Activated CD4-positive, CD25-positive, alpha-beta regulatory T cell treated with anti-CD3 and anti-CD28 coated beads, Interleukin-2, amount 50 U/mL, for 24 hours (primary cell): ENCODE measurements around the gene ARID3A.

Experiments used
- ATAC-seq, 2 donors: fragments of 150-1000 bp; cut with Tn5 transposase; one replicate each; pipeline ENCODE4 v1.10.0; 2021; ENCODE audit warnings: mild to moderate bottlenecking in 1 of 2, moderate library complexity in 1 of 2

Gene ARID3A

DNA sequence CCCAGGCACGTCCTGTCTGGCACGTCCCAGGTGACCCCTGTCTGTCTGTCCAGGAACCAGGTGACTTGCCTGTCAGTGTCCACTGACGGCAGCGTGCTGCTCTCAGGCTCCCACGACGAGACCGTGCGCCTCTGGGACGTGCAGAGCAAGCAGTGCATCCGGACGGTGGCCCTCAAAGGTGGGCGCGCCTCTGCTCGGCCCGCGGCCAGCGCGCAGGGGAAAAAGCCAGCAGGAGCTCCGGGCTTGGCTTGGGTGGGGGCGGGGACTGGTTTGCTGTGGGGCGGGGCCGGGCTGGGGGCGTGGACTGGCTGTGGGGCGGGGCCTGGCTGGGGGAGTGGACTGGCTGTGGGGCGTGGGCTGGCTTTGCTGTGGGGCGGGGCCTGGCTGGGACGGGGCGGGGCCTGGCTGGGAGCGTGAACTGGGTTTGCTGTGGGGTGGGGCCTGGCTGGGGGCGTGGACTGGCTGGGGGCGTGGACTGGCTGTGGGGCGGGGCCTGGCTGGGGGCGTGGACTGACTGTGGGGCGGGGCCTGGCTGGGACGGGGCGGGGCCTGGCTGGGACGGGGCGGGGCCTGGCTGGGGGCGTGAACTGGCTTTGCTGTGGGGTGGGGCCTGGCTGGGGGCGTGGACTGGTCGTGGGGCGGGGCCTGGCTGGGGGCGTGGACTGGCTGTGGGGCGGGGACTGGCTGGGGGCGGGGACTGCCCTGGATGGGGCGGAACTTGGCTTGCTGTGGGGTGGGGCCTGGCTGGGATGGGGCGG is 65.5 kb downstream of the ARID3A start:
- peak; percentile 47 to 52 for ATAC-seq

DNA sequence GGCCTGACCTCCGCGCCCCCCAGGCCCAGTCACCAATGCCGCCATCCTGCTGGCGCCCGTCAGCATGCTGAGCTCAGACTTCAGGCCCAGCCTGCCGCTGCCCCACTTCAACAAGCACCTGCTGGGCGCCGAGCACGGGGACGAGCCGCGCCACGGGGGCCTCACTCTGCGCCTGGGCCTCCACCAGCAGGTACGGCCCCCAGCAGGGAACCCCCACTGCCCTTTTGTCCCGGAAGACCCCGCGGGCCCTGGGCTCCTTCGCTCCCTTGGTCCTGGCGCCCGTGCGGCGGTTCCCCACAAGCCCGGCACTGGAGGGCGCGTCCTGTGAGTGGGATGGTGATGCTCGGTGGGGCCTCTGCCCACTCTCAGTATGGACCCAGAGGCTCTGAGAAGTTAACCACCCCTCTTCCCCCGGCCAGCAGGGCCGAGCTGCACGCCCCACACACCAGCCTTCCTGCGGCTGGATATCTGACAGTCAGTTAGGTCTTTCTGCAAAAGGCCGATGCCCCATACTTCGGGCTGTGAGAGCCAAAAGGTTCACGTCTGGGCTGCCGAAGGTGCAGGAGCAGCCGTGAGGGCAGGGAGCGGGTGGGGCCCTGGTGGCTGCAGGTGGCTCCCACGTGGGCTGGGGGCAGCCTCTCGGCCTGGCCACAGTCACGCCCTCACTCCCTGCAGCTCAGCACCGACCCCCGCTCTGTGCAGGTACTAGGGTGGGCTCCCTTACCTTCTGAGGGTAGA is 66.3 kb downstream of the ARID3A start:
- no peak for ATAC-seq

DNA sequence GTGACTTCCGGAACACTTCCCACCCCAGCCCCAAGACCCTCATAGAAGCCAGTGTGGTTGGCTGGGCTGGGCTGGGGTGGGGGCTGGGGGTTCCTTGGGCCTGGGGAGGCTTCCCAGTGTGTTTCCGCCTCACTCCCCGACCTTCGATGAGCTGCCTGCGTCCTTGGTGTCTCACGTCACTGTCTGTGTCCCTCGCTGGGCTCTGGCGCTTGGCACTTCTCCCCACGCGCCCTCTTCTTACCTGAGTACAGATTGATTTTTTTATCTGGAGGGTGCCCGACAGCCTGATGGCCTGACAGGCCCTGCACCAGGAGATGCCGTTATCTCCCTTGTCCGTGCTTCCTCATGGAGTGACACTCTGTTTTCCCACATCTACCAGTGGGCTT is 66.8 kb downstream of the ARID3A start:
- no peak for ATAC-seq

DNA sequence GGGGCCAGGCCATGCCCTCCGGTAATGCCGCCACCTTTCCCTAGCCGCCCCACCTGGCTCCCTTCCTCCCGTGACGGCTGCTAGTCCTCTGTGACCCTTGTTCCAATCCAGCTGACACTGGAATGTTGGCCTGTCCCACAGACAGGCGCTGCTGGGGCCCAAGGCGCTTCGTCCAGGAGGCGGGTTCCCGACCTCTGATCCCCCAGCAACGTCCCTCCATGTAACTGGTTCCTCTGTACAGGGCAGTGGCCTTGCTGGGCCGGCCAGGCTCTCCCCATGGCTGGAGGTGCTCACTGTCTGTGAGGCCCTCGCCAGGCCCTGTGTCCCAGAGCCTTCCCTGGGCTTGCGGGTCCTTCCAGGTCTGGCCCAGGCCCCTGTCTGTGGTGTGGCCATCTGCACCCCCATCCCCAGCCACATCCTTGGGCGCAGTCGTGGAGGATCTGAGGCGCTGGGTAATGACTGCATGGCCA is 67.6 kb downstream of the ARID3A start:
- no peak for ATAC-seq

DNA sequence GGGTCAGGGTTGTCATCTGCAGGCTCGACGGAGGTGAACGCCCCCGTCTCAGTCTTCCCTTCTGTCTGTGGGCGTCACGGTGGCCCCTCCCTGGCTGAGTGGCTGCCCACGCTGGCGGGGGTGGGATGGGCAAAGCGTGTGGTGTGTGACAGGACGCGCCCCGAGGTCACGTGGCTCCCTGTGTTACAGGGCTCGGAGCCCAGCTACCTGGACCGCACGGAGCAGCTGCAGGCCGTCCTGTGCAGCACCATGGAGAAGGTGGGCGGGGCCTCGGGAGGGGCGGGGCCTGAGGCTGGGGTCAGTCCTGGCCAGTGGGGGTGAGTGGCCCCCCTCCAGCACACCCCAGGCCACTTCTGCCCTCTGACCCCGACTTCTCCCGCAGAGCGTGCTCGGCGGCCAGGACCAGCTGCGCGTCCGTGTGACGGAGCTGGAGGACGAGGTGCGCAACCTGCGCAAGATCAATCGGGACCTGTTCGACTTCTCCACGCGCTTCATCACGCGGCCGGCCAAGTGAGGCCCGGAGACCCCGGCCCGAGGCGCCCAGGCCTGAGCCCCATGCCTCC is 68.1 kb downstream of the ARID3A start:
- no peak for ATAC-seq

DNA sequence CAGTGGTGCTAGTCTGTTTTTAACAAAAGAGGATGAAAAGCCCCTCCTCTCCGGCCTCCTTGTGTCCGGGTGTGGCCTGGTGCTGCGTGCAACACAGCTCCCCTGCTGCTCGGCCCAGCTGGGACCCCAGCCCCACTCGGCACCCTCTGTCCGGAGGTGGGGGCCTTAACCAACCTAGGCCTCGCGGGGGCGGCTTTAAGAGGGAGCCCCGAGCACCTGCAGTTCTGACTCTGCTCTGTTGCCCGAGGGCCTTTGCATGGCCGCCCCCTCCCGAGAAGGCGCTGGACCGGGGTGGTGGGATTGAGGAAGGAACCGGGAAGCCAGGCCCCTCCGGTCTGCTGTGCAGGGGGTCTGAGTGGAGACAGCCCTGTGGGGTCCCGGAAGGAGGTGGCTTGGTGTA is 68.7 kb downstream of the ARID3A start:
- ATAC-seq: no peak

DNA sequence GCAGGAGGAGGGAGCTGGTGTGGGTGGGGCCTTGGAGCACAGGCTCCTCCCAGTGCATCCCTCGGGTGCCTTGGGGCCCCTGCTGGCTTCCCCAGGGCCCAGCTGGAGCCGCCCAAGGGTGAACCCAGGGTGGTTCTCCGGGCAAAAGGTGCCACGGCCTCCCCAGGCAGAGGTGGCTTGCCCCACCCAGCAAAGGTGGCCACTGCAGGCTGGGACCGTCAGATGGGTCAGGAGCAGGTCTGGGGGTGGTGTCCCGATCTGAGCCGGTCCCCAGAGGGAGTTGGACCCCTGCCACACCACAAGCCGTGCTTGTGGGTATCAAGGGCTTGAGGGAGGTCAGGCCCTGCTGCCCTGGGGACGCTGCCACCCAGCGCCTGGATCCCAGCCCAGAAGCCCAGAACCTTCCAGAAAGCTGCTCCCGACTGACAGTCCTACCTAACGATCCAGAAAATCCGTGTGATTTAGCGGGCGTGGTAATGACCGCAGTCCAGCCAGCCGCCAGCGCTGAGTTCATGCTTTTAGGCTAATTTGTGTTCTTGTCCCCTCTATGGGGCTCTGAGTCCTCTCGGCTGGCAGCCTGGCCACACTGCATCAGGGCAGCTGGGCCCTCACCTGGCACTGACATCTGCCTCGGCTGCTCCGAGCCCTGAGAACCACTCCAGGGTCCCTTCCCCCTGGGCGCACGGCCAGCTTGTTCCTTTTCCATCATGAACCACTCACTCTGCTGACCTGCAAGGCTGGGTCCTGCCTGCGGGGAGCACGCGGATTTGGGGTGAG is 69.4 kb downstream of the ARID3A start:
- no peak for ATAC-seq

DNA sequence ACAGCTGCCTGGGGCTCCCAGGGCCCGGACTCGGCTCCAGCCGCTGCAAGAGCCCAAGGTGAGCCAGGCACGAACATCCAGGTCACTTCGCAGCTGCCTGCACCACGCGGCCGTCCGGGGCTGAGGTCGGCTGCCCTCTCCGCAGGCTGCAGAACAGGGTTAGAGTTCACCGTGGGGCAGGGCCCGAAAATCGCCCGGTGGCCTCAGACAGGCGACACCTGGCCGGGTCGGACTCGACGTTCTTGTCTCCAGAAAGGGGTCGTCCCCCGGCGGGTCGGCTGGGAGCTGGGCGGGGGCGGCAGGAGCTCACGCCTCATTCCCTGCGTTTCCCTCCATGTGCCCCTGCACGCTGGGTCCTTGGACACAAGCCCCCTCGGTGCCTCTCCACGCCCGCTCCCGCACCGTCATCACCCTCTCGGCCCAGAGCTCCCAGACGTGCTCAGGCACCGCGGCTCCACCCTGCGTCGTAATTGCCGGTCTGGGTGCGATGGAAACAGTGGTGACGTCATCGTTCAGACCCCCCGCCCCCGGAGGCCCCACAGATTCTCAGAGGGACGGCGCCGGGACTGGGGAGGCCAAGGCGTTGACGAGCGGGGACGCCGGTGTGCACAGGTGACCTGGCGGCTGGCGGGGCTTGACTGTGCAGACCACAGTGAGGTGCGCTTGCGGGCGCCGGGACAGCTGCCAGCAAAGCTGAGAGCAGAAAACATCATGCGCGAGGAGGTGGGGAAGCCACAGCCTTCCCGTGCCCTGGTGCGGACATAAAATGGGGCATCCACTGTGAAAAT is 70.4 kb downstream of the ARID3A start:
- peak; percentile 46 to 64 for ATAC-seq

DNA sequence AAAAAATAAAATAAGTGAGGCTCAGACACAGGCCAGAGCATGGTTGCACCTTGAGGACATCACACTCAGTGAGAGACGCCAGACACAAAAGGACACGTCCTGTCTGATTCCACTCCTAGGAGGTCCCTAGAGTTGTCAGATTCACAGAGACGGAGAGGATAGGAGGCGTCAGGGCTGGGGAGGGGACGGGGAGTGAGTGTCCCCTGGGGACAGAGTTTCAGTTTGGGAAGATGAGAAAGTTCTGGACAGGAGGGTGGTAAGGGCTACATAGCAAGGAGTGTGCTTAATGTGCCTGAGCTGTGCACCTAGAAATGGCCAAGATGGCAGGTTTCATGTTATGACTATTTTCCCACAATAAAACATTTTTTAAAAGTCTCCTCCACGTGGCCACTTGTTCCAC is 72.2 kb downstream of the ARID3A start:
- no peak for ATAC-seq

DNA sequence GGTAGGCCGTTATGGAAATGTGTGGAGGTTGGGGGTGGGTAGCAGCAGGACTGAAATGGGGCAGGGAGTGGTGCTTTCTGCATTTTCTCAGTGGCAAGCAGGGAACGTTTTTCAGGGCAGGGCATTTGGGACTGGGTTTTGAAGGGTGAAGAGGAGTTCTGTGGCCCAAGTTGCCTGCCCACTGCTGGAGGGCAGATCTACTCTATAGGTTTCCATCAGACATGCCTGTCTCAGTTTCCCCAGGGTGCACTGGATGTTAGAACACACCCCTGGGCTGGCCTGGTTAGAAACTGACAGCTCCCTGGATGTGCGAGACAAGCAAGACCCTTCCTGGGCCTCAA is 73.5 kb downstream of the ARID3A start:
- no peak for ATAC-seq

DNA sequence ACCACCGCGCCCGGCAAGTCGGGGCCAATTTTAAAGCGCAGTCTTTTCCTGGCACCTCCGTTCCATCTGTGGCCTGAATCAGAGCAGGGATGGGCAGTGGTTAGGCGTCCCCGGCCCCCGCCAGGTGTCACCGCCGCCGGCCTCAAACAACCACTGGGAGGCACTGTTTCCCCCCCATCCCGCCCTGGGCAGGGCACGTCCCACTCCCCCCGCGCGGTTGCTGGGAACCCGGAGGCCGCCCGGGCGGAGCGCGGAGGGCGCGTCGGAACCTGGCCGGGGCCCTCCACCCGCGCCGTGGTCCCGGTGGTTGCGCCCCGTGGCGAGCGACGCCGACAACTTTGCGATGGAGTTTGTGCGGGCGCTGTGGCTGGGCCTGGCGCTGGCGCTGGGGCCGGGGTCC is 74.3 kb downstream of the ARID3A start, which contains the start of gene GRIN3B:
GRIN3B (plus strand) TSS at position 325 of the 400 bp plus-strand sequence; CDS start at position 344, 19 bp downstream.
- peak; percentile 27 to 31 for ATAC-seq

DNA sequence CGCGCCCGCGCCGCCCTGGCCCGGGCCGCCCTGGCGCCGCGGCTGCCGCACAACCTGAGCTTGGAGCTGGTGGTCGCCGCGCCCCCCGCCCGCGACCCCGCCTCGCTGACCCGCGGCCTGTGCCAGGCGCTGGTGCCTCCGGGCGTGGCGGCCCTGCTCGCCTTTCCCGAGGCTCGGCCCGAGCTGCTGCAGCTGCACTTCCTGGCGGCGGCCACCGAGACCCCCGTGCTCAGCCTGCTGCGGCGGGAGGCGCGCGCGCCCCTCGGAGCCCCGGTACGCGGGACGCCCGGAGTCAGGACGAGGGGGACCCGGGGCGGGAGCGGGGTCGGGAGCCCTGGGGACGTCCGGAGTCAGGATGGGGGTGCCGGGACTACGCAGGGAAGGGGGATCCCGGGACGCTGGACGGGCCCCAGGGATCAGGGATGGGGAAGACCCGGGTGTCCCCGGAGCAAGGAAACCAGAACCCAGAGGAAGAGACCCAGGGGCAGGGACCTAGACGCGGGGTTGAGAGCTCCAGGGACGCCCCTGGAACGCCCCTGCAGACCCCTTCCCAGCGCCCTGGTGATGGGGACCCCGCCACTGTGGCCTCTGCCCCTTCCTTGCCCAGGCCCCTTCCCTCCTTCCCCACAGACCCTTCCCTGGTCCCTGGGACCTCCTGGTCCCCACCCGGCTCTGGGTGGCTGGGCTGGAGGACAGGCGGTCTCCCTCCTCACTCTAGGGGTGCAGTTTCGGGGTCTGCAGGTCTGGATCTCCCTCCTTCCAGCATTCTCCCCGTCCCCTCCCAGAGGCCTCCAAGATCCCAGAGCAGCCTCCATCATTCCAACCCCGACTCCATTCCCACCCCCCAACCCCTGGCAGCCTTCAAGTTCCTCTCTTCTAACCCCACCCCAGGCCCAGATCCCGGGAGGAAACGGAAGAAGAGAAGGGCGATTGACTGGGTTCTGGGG is 75.0 kb downstream of the ARID3A start:
- no peak for ATAC-seq

DNA sequence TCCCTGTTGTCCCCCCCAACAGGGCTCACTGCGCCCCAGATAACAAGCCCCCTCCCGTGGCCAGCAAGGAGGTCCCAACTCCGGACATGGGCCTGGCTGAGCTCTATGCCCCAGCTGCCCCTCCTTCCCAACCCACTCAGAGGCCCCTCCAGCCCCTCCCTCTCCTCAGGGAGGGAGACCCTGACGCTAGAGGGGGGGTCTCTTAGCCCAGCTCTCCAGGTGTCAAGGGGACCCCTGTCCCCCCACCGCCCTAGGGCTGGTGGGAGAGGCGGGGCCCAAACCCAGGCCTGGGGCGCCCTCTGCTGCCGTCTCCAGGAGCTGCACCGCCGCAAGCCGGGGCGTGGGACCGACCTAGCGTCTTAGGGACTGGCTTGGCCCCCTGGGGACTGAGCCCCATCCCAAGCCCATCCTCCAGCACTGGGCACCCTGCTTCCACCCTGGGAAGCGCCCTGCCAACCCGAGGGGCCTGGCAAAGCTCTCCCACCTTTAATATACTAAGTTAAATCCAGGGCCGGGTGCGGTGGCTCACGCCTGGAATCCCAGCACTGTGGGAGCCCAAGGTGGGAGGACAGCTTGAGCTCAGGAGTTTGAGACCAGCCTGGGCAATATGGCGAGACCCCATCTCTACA is 75.8 kb downstream of the ARID3A start:
- ATAC-seq: peak; percentile 69 to 70

DNA sequence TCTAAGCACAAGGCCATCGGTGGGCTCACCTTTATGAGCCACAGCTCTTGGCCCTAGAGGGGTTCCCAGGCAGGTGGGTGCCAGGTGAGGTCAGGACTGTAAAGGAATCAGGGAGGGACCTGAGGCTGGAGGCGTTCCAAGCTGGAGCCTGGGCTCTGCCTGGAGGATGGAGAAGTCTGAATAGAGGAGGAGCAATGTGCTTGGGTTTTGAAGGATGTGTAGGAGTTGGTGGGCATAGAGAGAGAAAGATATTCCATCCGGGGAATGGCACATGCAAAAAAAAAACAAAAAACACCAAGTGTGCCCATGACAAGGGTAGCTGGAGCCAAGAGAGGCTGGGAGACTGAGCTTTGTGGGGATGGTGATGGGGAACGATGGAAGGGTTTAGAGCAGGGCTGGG is 76.8 kb downstream of the ARID3A start:
- ATAC-seq: no peak

DNA sequence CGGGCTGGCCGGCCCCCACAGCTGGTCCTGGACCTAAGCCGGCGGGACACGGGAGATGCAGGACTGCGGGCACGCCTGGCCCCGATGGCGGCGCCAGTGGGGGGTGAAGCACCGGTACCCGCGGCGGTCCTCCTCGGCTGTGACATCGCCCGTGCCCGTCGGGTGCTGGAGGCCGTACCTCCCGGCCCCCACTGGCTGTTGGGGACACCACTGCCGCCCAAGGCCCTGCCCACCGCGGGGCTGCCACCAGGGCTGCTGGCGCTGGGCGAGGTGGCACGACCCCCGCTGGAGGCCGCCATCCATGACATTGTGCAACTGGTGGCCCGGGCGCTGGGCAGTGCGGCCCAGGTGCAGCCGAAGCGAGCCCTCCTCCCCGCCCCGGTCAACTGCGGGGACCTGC is 77.4 kb downstream of the ARID3A start:
- ATAC-seq: no peak

DNA sequence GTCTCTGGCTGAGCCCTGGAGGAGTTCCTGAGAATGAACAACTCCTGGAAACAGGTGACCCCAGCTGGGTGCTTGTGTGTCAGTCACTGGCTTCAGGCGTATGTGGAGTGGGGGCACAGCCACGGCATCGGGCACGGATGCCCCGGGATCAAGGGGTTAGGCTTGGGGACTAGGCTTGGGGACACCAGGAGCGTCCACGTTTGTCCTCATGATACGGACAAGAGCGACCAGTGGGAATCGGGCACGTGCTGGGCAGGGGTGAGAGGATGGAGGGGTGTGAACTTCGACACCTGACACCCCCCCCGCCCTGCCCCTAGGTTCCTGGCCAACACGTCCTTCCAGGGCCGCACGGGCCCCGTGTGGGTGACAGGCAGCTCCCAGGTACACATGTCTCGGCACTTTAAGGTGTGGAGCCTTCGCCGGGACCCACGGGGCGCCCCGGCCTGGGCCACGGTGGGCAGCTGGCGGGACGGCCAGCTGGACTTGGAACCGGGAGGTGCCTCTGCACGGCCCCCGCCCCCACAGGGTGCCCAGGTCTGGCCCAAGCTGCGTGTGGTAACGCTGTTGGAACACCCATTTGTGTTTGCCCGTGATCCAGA is 78.5 kb downstream of the ARID3A start:
- ATAC-seq: no peak

DNA sequence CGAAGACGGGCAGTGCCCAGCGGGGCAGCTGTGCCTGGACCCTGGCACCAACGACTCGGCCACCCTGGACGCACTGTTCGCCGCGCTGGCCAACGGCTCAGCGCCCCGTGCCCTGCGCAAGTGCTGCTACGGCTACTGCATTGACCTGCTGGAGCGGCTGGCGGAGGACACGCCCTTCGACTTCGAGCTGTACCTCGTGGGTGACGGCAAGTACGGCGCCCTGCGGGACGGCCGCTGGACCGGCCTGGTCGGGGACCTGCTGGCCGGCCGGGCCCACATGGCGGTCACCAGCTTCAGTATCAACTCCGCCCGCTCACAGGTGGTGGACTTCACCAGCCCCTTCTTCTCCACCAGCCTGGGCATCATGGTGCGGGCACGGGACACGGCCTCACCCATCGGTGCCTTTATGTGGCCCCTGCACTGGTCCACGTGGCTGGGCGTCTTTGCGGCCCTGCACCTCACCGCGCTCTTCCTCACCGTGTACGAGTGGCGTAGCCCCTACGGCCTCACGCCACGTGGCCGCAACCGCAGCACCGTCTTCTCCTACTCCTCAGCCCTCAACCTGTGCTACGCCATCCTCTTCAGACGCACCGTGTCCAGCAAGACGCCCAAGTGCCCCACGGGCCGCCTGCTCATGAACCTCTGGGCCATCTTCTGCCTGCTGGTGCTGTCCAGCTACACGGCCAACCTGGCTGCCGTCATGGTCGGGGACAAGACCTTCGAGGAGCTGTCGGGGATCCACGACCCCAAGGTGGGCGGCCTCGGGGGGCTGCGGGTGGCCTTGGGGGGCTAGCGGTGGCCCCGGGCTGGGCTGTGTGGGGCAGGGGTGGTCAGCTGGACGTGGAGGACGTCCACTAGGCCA is 79.2 kb downstream of the ARID3A start:
- ATAC-seq: no peak

DNA sequence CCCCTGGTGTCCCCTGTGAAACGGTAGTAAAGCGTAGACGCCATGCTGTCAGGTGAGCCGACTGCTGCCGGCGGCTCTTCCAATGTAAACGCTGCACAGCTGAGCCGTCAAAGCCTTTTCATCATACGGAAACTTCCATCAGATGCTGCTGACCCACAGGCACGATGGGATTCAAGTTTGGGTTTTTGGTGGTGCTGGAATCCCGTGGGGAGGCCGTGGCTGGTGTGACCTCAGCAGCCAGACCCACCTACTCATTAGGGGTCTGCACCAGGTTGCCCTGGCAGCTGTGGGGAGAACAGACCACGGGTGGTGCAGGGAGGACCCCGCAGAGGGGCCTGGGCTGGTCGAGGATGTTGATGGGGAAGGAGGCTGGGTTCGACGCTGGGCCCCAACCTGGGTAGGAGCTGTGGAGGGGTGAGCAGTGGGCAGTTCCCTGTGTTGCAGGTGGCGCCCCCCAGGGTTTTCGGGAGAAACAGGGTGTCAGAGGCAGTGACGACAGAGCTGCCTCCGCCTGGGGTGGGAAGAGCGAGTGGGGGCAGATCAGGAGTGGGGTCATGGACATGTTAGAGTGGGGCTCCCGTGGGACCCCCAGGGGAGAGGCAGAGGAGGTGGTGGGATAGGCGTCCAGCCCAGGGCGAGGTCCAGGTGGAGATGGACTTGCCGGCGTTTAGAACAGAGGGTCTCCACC is 81.0 kb downstream of the ARID3A start:
- no peak for ATAC-seq
